NK-92 (cell line): ENCODE measurements around the gene CLSTN1.
"Not testable (repeated sequence)": the region's sequence is repeated elsewhere in the genome, so short reads cannot be mapped to it uniquely, and the experiment has no call there.

Source experiments
- DNase-seq: peaks from one replicate; lab custom pipeline; 2025; ENCODE audit not compliant: unreplicated experiment; lab: John Stamatoyannopoulos, UW

CLSTN1 gene

DNA sequence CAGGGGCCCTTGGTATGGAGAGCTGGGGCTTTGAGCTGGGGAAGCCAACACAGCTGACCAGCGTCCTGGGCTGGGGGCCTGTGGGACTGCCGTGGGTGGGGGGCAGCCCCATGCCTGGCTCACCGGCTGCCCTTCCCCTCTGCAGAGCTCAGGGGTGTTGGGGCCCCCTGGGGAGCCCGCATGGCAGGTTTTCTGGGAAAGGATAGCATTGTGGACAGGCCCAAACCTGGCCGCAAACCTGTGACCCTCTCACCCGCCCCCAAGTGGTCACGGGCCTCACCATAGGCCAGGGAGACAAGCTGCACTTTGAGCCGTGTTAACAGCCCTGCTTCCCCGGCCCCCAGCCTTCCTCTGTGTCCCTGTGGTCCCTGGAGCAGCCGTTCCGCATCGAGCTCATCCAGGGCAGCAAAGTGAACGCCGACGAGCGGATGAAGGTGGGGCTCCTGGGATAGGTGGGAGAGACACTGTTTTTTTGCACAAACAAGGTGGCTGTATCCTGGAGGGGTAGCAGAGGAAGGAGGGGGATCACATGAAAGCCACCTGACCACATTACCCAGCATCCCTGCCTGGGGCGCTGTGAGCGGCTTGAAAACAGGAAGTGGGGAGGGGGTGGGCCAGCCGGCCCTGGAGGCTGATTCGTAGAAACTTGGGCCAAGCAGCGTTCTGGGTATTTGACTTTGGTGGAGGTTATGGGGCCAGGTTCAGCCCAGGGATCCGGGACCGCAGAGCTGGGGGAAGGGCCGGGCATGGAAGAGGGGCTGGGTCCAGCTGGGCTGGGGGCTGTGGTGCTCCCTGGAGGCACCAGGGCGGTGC is 106.4 kb downstream of the CLSTN1 start:
- DNase-seq = peak; percentile 42

DNA sequence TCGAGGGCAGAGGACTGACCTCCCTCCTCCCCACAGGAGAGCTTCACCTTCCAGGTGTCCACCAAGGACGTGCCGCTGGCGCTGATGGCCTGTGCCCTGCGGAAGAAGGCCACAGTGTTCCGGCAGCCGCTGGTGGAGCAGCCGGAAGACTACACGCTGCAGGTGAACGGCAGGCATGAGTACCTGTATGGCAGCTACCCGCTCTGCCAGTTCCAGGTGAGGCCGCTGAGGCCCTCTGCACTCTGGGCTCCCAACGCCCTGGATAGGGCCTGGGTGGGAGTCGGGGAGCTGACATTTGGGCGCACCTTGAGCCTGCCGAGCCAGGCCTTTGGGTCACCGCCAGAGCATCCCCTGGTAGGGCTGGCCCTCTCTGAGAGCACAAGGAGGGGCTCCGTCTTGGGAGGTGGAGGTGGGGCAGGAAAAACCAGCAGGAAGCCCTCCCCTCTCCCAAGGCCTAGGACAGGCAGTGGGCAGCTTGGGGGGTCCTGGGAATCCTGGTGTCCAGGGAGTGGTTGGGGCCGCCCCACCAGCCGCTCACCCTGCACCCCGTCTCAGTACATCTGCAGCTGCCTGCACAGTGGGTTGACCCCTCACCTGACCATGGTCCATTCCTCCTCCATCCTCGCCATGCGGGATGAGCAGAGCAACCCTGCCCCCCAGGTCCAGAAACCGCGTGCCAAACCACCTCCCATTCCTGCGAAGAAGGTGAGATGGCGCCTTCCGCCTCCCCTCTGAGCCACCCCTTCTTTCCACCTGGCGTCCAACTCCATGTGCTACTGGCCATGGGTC is 107.2 kb downstream of the CLSTN1 start:
- DNase-seq = no peak

GRCh38 chr1:9715536-9716226 is 108.1 kb downstream of the CLSTN1 start:
- DNase-seq = no peak

DNA sequence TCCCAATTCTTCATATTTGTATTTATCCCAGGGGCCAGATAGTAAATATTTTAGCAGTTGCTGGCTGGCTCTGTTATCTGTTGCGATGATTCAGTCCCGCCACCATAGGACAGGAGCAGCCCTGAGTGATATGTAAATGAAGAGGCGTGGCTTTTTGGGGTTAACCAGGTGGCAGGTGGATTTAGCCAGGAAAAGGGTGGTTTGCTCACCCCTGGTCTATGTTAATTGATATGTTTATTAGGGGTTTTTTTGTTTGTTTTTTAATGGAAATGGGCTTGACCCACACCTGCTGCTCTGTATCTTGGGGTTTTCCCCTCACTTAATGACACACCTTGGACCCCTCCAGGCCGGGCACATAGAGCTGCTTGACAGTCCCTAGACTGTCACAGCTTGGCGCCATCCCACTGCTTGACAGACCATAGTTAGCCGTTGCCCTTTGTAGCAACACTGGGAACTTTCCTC is 109.5 kb downstream of the CLSTN1 start:
- DNase-seq = no peak

GRCh38 chr1:9712767-9713166 is 111.0 kb downstream of the CLSTN1 start:
- not testable (repeated sequence) for DNase-seq

- DNase-seq = no peak
Measured at GRCh38 chr1:9711466-9712020, 112.2 kb downstream of the CLSTN1 start.

DNA sequence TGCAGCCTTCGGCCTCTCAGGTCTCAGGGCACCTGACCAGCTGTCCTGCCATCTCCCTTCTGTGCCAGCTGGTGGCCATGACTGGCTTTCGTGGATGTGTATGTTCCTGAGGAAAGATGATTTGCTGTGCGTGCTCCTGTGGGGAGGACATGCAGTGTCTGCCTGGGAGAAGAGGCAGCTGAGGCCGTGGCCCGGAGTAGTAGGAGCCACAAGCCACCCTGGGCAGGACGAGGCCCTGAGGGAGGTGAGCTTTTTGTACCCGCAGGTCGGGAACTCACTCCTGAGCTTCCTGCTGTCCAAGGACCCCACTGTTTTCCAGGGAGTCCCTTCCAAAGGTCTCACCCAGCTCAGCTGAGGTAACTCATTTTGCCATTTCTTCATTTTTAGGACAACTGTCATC is 113.7 kb downstream of the CLSTN1 start:
- DNase-seq = no peak

- no peak for DNase-seq
Measured at GRCh38 chr1:9706178-9706577, 117.6 kb downstream of the CLSTN1 start.

- no peak for DNase-seq
Measured at GRCh38 chr1:9705337-9706093, 118.2 kb downstream of the CLSTN1 start.

DNA sequence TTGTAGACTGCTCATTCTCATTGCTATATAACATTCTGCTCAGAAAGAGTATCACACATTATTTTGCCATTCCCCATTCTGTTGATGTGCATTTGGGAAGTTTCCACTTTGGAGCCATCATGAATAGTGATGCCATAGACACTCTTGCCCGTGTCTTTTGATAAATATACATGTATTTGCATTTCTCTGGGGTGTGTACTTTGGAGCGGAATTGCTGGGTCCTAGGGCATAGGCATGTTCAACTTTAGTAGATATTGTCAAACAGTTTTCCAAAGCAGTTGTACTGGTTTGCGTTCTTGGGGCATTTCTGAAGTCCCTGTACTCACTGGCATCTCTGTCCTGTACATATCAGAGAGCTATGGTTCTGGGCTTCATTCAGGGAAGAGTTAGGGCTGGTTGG is 120.1 kb downstream of the CLSTN1 start:
- DNase-seq = no peak

GRCh38 chr1:9703165-9703509 is 120.6 kb downstream of the CLSTN1 start:
- no peak for DNase-seq

- DNase-seq = no peak
Measured at GRCh38 chr1:9701665-9702064, 122.1 kb downstream of the CLSTN1 start.

GRCh38 chr1:9700340-9700739 is 123.4 kb downstream of the CLSTN1 start:
- DNase-seq = no peak

GRCh38 chr1:9699361-9699760 is 124.4 kb downstream of the CLSTN1 start:
- no peak for DNase-seq

DNA sequence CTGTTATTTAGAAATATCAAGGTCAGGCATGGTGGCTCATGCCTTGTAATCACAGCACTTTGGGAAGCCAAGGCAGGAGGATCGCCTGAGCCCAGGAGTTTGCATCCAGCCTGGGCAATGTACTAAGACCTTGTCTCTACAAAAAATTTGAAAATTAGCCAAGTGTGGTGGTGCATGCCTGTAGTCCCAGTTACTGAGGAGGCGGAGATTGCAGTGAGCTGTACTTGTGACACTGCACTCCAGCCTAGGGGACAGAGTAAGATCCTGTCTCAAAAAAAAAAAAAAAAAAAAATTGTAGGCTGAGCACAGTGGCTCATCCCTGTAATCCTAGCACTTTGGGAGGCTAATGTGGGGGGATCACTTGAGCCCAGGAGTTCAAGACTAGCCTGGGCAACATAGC is 127.0 kb downstream of the CLSTN1 start:
- no peak for DNase-seq

- DNase-seq = no peak
Measured at GRCh38 chr1:9691691-9692090, 132.1 kb downstream of the CLSTN1 start.

GRCh38 chr1:9691108-9691445 is 132.7 kb downstream of the CLSTN1 start:
- DNase-seq = no peak

DNA sequence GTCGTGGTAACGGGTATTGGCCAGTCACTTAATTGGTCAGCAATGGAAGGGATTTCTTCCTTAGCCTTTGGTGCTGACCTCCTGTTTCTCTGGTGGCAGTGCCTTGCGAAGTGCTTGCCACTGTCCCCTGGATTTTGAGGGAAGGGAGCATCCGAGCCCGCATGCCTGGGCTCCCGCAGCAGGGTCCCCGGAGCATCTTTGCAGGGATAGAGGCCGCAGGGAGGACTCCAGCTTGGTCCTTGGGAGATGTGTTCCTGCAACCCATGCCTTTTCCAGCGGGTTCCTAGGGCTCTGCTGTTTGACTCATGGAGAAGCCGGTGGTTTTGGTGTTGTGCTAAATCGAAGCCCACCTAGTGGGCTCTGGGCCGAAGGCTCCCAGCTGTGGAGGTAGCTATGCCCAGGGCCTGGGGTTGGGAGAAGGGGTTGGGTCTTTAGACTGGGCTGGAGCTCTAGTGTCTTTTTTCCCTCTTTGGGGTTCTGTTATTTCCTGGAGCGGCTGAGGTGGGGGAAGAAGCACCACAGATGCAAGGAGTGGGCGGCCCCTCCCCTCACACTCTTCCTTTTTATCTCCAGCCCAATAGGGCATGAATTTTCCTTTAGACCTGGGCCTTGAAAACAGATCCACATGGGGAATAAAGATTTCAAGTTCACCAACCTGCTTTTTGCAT is 133.2 kb downstream of the CLSTN1 start:
- DNase-seq = no peak

DNA sequence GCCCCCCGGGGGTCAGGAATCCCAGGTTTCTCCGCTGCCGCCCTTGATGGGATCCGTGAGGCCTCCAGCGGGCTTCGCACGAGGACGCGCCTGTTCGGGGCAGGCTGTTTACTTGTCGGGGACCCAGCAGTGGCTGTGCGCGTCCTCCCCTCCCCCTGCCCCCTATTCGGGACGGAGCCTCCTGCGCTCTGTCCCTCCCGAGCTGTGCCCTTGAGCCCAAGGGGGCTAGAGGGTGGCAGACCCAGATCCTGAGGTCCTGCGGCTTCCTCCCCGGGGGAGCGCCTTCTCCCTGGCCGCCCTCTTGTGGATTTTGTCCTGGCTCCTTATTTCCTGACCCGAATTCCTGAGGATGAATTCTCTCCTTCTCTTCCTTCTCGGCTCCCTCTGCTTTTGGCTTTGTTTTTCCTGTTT is 133.8 kb downstream of the CLSTN1 start:
- no peak for DNase-seq

- peak; percentile 10 for DNase-seq
Measured at GRCh38 chr1:9689011-9689706, 134.6 kb downstream of the CLSTN1 start.
